Activated naive CD8-positive, alpha-beta T cell treated with anti-CD3 and anti-CD28 coated beads, Interleukin-2, amount 10 ng/mL, durations not matched to agents 7 days and 5 days (primary cell): ENCODE data around the gene LIPE. TPM values are rescaled to one million over a fixed set of nuclear protein-coding genes. Genes with fewer than 3 reads are reported as not detected.

Experiments
- ATAC-seq: fragments of 150-1000 bp; cut with Tn5 transposase; one replicate; pipeline ENCODE4 v1.10.0; 2021; ENCODE audit warnings: low read depth, moderate library complexity
- POLR2A ChIA-PET: fragments of 350-600 bp; sonication (Branson Sonifier 250); formaldehyde crosslinking; loops from one replicate; lab custom pipeline; 2021; ENCODE audit warnings: antibody characterized with exemption; lab: Charles Lee
- DNase-seq: peaks from one replicate; pipeline ENCODE4 v3.0.0; 2021
- H3K27ac Mint-ChIP-seq: one replicate; pipeline ENCODE4 v1.8.0; 2022; ENCODE audit warnings: mild to moderate bottlenecking, mixed read lengths
- H3K27me3 Mint-ChIP-seq: one replicate; pipeline ENCODE4 v1.8.0; 2022; ENCODE audit warnings: mild to moderate bottlenecking, moderate library complexity, mixed read lengths
- H3K36me3 Mint-ChIP-seq: one replicate; pipeline ENCODE4 v1.8.0; 2021; ENCODE audit warnings: mild to moderate bottlenecking, mixed read lengths
- H3K4me1 Mint-ChIP-seq: one replicate; pipeline ENCODE4 v1.8.0; 2021; ENCODE audit warnings: mixed read lengths
- H3K4me3 Mint-ChIP-seq: one replicate; pipeline ENCODE4 v1.8.0; 2022; ENCODE audit warnings: mild to moderate bottlenecking, moderate library complexity, mixed read lengths
- H3K9me3 Mint-ChIP-seq: one replicate; pipeline ENCODE4 v1.8.0; 2021; ENCODE audit warnings: mixed read lengths
- total RNA-seq, 2 experiments: library from RNA; stranded (reverse); gene quantifications; one replicate each; pipeline ENCODE4 v1.2.3, GENCODE V29; 2021

Gene LIPE
- total RNA-seq, 2 experiments from 2014 or later, result 34.6 to 35.1 TPM

- Mint-ChIP-seq H3K27me3 (peaks cover 17% of the 10 kb centered on the region), H3K4me3 (no peak overlapping the region), H3K9me3 (no peaks in the 10 kb centered on the region), H3K27ac (no peak overlapping the region), H3K4me1 (peaks cover 4% of the 10 kb centered on the region), H3K36me3 (no peaks in the 10 kb centered on the region)
- POLR2A ChIA-PET, result no interaction called here
- no peak for ATAC-seq
- no peak for DNase-seq
Measured at GRCh38 chr19:42378225-42379215, 48.7 kb downstream of the LIPE start.

DNA sequence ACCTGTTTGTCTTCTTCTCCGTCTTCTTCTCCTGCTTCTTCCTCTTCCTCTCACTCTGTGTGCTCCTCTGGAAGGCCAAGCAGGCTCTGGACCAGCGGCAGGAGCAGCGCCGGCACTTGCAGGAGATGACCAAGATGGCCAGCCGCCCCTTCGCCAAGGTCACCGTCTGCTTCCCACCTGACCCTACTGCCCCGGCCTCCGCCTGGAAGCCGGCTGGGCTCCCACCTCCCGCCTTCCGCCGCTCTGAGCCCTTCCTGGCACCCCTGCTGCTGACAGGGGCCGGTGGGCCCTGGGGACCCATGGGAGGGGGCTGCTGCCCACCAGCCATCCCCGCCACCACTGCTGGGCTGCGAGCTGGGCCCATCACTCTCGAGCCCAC lies 51.0 kb downstream of the LIPE start:
- POLR2A ChIA-PET, result no interaction called here
- Mint-ChIP-seq H3K4me1 (peaks cover 4% of the 10 kb centered on the region), H3K9me3 (no peaks in the 10 kb centered on the region), H3K27me3 (peaks cover 12% of the 10 kb centered on the region), H3K27ac (no peak overlapping the region), H3K4me3 (no peak overlapping the region), H3K36me3 (no peaks in the 10 kb centered on the region)
- ATAC-seq (no peak), DNase-seq (no peak)

- Mint-ChIP-seq H3K4me3 (no peak overlapping the region), H3K27me3 (peaks cover 8% of the 10 kb centered on the region), H3K9me3 (no peaks in the 10 kb centered on the region), H3K4me1 (peaks cover 4% of the 10 kb centered on the region), H3K27ac (no peak overlapping the region), H3K36me3 (no peaks in the 10 kb centered on the region)
- DNase-seq (no peak), ATAC-seq (no peak)
- POLR2A ChIA-PET, result no interaction called here
Measured at GRCh38 chr19:42375415-42376176, 51.6 kb downstream of the LIPE start.

- Mint-ChIP-seq H3K9me3 (no peaks in the 10 kb centered on the region), H3K4me1 (peaks cover 4% of the 10 kb centered on the region), H3K27ac (no peak overlapping the region), H3K36me3 (no peaks in the 10 kb centered on the region), H3K4me3 (no peak overlapping the region), H3K27me3 (peaks cover 2% of the 10 kb centered on the region)
- POLR2A ChIA-PET, result no interaction called here
- no peak for ATAC-seq
- DNase-seq, result no peak
Measured at GRCh38 chr19:42374826-42375376, 52.3 kb downstream of the LIPE start.

DNA sequence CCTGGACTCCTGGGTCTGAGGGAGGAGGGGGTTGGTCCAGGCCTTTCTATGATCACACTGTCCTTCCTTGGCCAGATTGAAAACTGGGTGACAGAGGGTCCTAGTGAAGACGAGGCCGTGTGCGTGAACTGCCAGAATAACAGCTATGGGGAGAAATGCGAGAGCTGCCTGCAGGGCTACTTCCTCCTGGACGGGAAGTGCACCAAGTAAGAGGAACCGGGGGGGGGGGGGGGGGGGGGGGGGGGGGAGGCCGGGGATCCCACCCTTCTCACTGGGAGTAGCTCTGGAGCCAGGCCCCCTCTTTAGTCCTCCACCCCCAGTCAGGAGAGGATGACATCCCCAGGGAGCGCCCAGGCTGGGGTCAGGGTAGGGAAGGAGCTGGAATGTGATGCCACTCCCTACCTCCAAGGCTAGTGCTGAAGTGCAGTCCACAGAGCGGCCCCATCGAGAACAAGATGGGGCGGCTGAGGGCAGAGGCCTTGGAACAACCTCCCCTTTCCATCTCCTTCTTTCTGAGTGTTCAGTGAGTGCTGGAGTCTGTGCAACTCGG lies 56.5 kb downstream of the LIPE start:
- ATAC-seq (no peak), DNase-seq (no peak)
- Mint-ChIP-seq H3K4me3 (no peak overlapping the region), H3K27ac (no peak overlapping the region), H3K4me1 (no peaks in the 10 kb centered on the region), H3K36me3 (no peaks in the 10 kb centered on the region), H3K27me3 (no peaks in the 10 kb centered on the region), H3K9me3 (no peaks in the 10 kb centered on the region)
- POLR2A ChIA-PET, result no interaction called here

- H3K27me3 Mint-ChIP-seq, result no peaks in the 10 kb centered on the region
Measured at GRCh38 chr19:42370068-42370520, 57.1 kb downstream of the LIPE start.

DNA sequence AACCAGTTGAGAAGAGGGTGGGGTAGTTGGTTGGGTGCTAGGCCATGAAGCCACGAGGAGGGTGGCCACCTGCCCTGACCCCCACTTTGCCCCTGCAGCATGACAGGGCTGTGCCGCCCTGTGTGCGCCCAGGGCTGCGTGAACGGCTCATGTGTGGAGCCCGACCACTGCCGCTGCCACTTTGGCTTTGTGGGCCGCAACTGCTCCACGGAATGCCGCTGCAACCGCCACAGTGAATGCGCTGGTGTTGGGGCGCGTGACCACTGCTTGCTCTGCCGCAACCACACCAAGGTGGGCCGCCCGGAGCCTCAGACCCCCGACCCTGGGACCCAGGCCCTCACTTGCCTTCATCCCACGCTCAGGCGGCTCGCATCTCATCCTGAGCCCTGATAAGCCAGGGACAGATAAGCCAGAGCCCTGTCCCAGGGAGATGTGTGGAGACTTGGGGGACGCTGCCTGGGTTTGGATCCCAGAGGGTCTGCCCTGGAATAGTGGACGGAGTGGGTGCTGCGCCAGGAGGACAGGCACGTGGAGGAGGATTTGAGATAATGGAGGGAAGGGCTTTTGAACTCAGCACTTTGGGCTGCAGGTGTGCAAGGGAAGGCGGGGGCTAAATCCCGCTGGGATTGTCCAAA lies 57.6 kb downstream of the LIPE start:
- Mint-ChIP-seq H3K4me3 (no peak overlapping the region), H3K4me1 (no peaks in the 10 kb centered on the region), H3K9me3 (no peaks in the 10 kb centered on the region), H3K27ac (no peak overlapping the region), H3K27me3 (no peaks in the 10 kb centered on the region), H3K36me3 (peaks cover 3% of the 10 kb centered on the region)
- DNase-seq (no peak), ATAC-seq (no peak)
- POLR2A ChIA-PET, result no interaction called here

More at GRCh38 chr19:42370068-42370520, 57.1 kb downstream of the LIPE start:
- Mint-ChIP-seq H3K27ac (no peak overlapping the region), H3K4me3 (no peak overlapping the region), H3K9me3 (no peaks in the 10 kb centered on the region), H3K36me3 (peaks cover 1% of the 10 kb centered on the region), H3K4me1 (no peaks in the 10 kb centered on the region)
- POLR2A ChIA-PET, result no interaction called here
- ATAC-seq (no peak), DNase-seq (no peak)

- Mint-ChIP-seq H3K4me3 (no peak overlapping the region), H3K4me1 (no peaks in the 10 kb centered on the region), H3K9me3 (peaks cover under 1% of the 10 kb centered on the region), H3K36me3 (peaks cover 4% of the 10 kb centered on the region), H3K27ac (no peak overlapping the region), H3K27me3 (no peaks in the 10 kb centered on the region)
- no peak for ATAC-seq
- no peak for DNase-seq
- POLR2A ChIA-PET, result no interaction called here
Measured at GRCh38 chr19:42368765-42369164, 58.4 kb downstream of the LIPE start.

GRCh38 chr19:42368360-42368759 lies 58.8 kb downstream of the LIPE start:
- Mint-ChIP-seq H3K9me3 (peaks cover 3% of the 10 kb centered on the region), H3K4me1 (no peaks in the 10 kb centered on the region), H3K27me3 (no peaks in the 10 kb centered on the region), H3K36me3 (peaks cover 7% of the 10 kb centered on the region), H3K4me3 (no peak overlapping the region), H3K27ac (no peak overlapping the region)
- DNase-seq, result no peak
- POLR2A ChIA-PET, result no interaction called here
- ATAC-seq, result no peak

DNA sequence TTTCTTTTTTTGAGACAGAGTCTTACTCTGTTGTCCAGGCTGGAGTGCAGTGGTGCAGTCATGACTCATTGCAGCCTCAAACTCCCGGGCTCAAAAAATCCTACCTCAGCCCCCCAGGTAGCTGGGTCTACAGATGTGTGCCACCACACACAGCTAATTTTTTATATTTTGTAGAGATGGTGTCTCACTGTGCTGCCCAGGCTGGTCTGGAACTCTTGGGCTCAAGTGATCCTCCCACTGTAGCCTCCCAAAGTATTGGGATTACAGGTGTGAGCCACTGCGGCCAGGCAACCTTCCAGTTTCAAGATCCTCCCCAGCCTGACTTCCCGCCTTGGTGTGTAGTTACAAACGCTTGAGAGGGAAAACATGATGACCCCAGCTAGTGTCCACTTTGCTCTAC lies 59.3 kb downstream of the LIPE start:
- Mint-ChIP-seq H3K27ac (no peak overlapping the region), H3K4me3 (no peak overlapping the region), H3K36me3 (peaks cover 10% of the 10 kb centered on the region), H3K4me1 (no peaks in the 10 kb centered on the region), H3K27me3 (no peaks in the 10 kb centered on the region), H3K9me3 (peaks cover 3% of the 10 kb centered on the region)
- no peak for DNase-seq
- ATAC-seq, result no peak
- POLR2A ChIA-PET, result no interaction called here

DNA sequence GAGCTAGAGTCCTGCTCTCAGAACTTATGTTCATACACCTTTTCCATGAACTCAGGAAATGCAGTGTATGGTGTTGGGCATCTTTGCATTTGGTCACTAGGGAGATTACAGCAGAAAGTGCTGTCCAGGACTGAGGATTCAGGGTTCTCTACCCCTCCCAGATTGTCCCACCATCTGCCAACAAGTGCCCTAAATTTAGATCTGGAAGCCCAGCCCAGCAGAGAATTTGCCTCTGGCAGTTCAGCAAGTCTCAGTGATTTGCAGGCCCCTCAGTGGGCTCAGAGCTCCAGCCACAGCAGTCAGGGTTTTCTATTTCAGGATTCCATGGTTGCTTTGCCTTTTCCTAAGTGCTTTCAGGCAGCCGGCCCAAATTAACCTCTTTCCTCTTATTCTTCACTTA lies 60.5 kb downstream of the LIPE start:
- POLR2A ChIA-PET, result no interaction called here
- H3K27me3 Mint-ChIP-seq, result no peaks in the 10 kb centered on the region
- no peak overlapping the region for H3K27ac Mint-ChIP-seq
- H3K4me3 Mint-ChIP-seq, result no peak overlapping the region
- DNase-seq (no peak), ATAC-seq (no peak)
- H3K4me1 Mint-ChIP-seq, result no peaks in the 10 kb centered on the region
- peaks cover 10% of the 10 kb centered on the region for H3K36me3 Mint-ChIP-seq
- peaks cover 3% of the 10 kb centered on the region for H3K9me3 Mint-ChIP-seq

GRCh38 chr19:42363614-42364346 lies 63.4 kb downstream of the LIPE start:
- POLR2A ChIA-PET, result no interaction called here
- Mint-ChIP-seq H3K36me3 (peaks cover 11% of the 10 kb centered on the region), H3K4me3 (no peak overlapping the region), H3K9me3 (peaks cover 3% of the 10 kb centered on the region), H3K27ac (peak overlapping the region; percentile 40), H3K27me3 (no peaks in the 10 kb centered on the region), H3K4me1 (peaks cover under 1% of the 10 kb centered on the region)
- ATAC-seq (no peak), DNase-seq (no peak)
